Stimulated activated CD8-positive, alpha-beta memory T cell treated with anti-CD3 and anti-CD28 coated beads, Interleukin-12 subunit alpha, Interleukin-12 subunit beta, amount 100 ng/mL, for 24 hours (primary cell): ENCODE results near the gene HS1BP3.

Experiments
- DNase-seq: peaks from one replicate; pipeline ENCODE4 v3.0.0-alpha.2; 2020; ENCODE audit errors: extremely low read depth

Gene HS1BP3

DNA sequence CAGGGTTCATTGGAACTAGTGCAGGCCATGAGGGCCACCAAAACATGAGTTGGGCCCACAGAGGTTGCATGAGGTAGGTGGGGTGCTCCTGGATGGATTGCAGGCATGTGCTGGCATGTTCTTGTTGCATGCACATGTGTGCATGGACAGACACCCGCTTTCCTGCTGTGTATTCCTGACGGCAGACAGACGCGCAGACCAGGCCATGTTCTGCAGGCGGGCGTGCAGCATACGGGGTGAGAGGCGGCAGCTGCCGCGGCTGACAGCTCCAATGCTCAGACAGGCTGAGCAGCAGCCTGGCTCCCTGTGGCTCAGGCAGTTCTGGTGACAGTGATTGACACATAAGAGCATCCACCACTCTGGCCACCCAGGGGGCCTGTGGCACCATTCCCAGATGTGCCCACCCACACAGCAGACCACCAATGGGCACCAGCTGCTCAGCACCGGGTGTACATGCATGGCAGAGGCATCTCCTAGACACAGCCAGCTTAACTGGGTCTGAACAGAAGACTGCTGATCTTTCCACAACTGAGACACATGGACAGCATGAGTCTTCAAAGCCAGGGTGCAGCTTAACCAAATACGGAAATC lies 21.2 kb downstream of the HS1BP3 start:
- no peak for DNase-seq

DNA sequence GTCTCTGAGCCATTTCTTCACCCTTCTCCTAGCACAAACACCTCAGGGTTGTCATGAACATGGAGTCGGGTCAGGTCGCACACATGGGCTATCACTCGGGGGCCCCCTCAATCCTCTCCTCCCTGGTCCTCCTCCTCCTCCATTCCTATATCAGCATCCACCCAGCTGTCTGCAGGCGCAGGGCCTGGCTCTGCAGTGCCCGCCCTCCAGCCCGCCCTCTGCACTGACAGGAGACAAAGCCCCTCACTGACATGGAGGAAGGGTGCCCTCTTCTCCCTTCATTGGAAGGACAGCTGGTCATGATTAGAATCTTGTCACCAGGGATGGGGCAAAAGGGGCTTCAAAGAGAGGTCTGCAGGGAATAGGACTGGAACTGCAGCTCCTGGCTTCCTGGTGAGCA lies 21.7 kb downstream of the HS1BP3 start:
- DNase-seq, result no peak

GRCh38 chr2:20627712-20628380 lies 23.1 kb downstream of the HS1BP3 start:
- no peak for DNase-seq

DNA sequence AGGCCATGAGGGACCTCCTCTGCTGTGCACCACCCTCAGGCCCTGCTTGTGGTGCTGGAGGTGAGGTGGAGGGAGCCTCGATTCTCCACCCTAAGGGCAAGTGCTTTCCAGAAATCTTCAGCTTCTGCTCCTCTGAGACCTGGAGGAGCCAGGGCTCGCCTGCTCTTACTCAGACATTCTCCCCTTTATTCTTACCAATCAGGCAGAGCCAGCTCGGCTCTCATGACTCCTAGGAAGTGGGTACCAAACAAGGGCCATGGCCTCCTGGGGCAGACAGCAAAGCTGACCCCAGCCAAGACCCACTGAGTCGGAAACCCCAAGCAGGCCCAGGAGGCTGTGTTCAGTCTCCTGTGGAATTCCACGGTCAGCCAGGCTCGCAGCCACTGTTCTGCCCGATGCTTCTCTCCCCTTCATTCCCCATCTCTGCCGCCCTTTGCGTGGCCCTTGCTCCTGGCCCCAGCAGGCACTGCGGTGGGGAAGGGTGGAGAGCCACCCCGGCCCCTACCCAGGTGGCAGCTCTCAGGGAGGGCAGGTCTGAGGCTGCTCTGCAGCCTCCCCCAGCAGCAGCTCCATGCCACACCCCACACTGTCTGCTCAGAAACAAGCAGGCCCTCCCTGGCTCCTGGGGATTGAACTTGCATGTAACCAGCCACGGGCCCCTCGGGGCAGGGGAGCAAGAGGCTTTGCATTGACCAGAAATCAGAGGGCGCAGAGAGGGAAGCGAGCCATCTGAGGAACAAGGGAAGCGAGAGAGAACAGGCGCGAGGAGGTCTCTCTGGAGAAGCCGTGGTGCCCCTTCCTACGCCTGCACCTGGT lies 24.0 kb downstream of the HS1BP3 start:
- no peak for DNase-seq

DNA sequence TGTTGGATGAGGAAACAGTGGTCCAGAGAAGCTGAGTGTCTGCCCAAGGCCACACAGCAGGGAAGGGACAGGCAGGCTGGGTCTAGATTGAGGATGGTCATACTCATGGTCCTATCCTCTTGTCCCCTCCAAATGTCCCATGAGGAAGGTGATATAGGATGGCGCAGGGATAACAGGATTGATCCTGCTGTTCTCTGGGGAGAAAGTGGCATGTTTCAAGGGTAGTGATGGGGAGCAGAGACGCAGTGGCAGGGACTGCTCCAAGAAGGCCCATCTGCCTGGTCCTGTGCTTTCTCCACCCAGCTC lies 24.6 kb downstream of the HS1BP3 start:
- DNase-seq, result no peak

- DNase-seq, result no peak
Measured at GRCh38 chr2:20625491-20626391, 25.2 kb downstream of the HS1BP3 start.

- no peak for DNase-seq
Measured at GRCh38 chr2:20624884-20625485, 25.9 kb downstream of the HS1BP3 start.

- no peak for DNase-seq
Measured at GRCh38 chr2:20624156-20624883, 26.6 kb downstream of the HS1BP3 start.

- no peak for DNase-seq
Measured at GRCh38 chr2:20623741-20624155, 27.1 kb downstream of the HS1BP3 start.

DNA sequence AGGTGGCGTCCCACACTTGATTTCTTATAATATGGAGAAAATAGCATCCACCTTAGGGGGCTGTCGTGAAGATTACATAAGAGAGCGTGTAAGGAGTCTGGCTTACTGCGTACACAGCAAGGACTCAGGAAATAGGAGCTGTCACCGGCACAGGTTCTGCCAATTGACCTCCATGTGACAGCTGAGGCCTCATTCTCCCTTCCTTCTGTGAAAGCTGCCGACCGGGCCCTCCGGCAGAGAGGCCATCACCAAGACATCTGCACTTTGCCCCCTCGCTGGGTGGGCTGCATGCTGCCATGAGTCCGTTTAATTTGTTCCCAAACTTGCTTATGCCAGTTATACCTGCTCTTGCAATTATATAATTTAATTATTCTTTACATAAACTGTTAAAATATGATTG lies 27.7 kb downstream of the HS1BP3 start:
- DNase-seq, result no peak

DNA sequence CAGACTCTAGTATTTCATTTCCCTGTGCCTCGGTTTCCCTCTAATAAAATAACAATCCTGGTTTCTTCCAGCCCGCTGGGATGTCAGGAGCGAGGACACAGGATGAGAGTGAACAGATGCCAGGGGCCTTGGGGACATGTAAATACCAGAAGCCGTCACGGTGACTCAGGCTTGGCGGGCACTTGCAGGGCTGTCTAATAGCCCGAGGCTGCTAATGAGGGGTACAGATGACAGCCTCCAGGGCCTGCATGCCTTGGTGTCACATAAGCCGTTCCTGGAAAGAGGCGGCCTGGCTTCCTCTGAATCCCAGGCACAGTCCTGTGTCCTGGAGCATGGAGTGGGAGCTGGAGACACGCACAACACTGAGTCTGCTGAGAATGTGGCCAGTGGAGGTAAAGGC lies 28.2 kb downstream of the HS1BP3 start:
- no peak for DNase-seq

- DNase-seq, result no peak
Measured at GRCh38 chr2:20622296-20622686, 28.6 kb downstream of the HS1BP3 start.

DNA sequence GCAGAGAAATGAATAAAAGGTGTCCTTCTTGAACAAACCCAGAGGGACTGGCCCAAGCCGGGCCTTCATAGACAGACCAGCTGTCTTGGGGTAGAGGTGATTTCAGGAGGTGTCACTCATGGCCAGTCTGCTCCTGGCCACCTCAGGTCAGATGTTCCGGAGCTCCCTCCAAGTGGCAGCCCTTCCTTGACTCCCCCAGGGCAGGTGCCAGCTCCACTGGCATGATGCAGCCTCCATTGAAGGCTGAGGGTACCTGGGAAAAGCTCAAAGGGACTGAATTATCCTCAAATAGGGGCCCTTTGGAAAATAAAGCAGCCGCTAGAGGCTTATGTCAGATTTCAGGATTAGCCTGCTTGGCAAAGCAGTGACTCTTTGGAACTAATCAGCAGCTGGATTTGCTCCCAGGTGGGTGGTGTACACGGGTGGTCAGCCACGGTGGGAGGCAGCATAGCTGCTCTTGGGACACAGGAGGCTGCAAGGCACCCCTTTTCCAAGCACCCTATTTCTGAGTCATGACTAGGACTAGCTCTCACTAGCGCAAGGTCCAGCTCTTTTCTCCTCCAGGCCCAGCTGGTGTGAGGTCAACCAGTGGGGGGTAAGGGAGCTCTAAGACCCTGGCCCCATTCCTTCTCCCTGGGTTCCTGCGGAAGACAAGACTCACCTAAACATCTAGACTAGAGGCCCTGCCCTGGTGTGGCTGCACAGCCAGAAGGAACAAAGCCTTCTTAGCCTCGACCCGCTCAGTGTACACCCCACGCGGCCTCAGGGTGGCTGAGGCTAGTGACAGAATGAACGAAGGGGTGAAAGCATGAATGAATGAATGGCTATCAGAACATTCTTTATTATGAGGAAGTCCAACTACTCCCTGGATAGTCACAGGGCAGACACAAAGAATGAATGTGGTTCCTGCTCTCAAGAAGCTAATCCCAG lies 29.3 kb downstream of the HS1BP3 start:
- DNase-seq, result no peak

GRCh38 chr2:20620696-20621365 lies 30.1 kb downstream of the HS1BP3 start:
- no peak for DNase-seq

GRCh38 chr2:20620271-20620681 lies 30.6 kb downstream of the HS1BP3 start:
- no peak for DNase-seq

- no peak for DNase-seq
Measured at GRCh38 chr2:20619624-20620024, 31.3 kb downstream of the HS1BP3 start.

DNA sequence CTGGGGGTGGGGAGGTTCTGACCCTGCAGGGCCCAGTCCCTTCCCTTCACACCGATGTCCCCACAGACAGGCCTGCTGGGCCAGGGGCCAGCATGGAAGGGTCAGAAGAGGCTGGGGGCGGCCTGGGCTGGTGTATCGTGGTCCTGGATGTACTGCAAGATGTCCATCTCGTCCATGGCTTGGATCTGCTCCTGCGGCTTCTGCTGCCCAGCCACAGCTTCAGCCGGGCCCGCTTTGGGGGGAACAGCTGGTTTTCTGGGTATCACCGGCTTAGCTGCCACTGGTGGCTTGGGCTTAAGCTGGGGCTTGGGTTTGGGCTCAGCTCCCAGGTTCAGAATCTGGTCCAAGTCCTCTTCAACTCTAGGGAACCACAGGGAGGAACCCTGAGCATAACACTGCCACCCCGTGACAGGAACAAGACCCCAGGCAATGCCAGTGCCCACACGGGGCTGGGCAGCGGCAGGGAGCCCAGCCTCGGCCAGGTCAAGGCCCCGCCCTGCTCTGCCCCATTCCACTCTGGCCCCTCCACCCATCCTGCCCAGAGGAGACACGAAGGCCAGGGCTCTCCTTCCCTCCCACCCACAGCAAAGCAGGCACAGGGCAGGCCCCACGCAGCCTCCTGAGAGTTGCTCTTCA lies 31.9 kb downstream of the HS1BP3 start:
- DNase-seq, result no peak

GRCh38 chr2:20618468-20618885 lies 32.4 kb downstream of the HS1BP3 start:
- no peak for DNase-seq
